Hepatocyte (in vitro differentiated cells): ENCODE data around the gene LRMDA.

Experiments
- CTCF ChIP-seq: fragments of 200-600 bp; sonication (generic); IDR thresholded peaks from 2 replicates; pipeline ENCODE4 v1.5.1; 2016; ENCODE audit warnings: antibody characterized with exemption, mild to moderate bottlenecking; ENCODE audit not compliant: poor library complexity
- EZH2phosphoT487 ChIP-seq: fragments of 200-600 bp; sonication (generic); IDR thresholded peaks from one replicate; pipeline ENCODE4 v1.6.1; 2018; ENCODE audit warnings: antibody characterized with exemption, mild to moderate bottlenecking, low read depth, moderate library complexity; ENCODE audit not compliant: unreplicated experiment, severe bottlenecking

- no peak for TF ChIP-seq CTCF
- no peak for TF ChIP-seq EZH2phosphoT487
Observed at GRCh38 chr10:76161301-76161582, 729.8 kb downstream of the LRMDA start.
